Stimulated activated naive CD4-positive, alpha-beta T cell (primary cell): ENCODE measurements around the gene SHROOM4.

ENCODE experiments used
- DNase-seq, 6 experiments: peaks; one replicate each; lab custom pipeline; 2025; lab: John Stamatoyannopoulos, UW

Gene SHROOM4

GRCh38 chrX:50778272-50778671, 35.7 kb downstream of the SHROOM4 start:
- DNase-seq = no peak

GRCh38 chrX:50776248-50776647, 37.7 kb downstream of the SHROOM4 start:
- DNase-seq = no peak

GRCh38 chrX:50771382-50771781, 42.6 kb downstream of the SHROOM4 start:
- no peak for DNase-seq

- no peak for DNase-seq
Measured at GRCh38 chrX:50770702-50771101, 43.3 kb downstream of the SHROOM4 start.

- no peak for DNase-seq
Measured at GRCh38 chrX:50769389-50770063, 44.5 kb downstream of the SHROOM4 start.

GRCh38 chrX:50768801-50769200, 45.2 kb downstream of the SHROOM4 start:
- no peak for DNase-seq

GRCh38 chrX:50765986-50766385, 48.0 kb downstream of the SHROOM4 start:
- no peak for DNase-seq

- DNase-seq = no peak
Measured at GRCh38 chrX:50762578-50762977, 51.4 kb downstream of the SHROOM4 start.

- no peak for DNase-seq
Measured at GRCh38 chrX:50756276-50756675, 57.7 kb downstream of the SHROOM4 start.

- no peak for DNase-seq
Measured at GRCh38 chrX:50751091-50751490, 62.9 kb downstream of the SHROOM4 start.

- no peak for DNase-seq
Measured at GRCh38 chrX:50747471-50747900, 66.5 kb downstream of the SHROOM4 start.

GRCh38 chrX:50736656-50737055, 77.3 kb downstream of the SHROOM4 start:
- no peak for DNase-seq

- no peak for DNase-seq
Measured at GRCh38 chrX:50726296-50726695, 87.7 kb downstream of the SHROOM4 start.

- DNase-seq = no peak
Measured at GRCh38 chrX:50725310-50725709, 88.7 kb downstream of the SHROOM4 start.

GRCh38 chrX:50723006-50723405, 91.0 kb downstream of the SHROOM4 start:
- no peak for DNase-seq

- DNase-seq = no peak
Measured at GRCh38 chrX:50721764-50722521, 92.1 kb downstream of the SHROOM4 start.

- DNase-seq = no peak
Measured at GRCh38 chrX:50719614-50720013, 94.4 kb downstream of the SHROOM4 start.

- no peak for DNase-seq
Measured at GRCh38 chrX:50718776-50719175, 95.2 kb downstream of the SHROOM4 start.

- DNase-seq = no peak
Measured at GRCh38 chrX:50716706-50717105, 97.3 kb downstream of the SHROOM4 start.

GRCh38 chrX:50712777-50713176, 101.2 kb downstream of the SHROOM4 start:
- DNase-seq = no peak

GRCh38 chrX:50711907-50712306, 102.1 kb downstream of the SHROOM4 start:
- DNase-seq = no peak

GRCh38 chrX:50707955-50708699, 105.9 kb downstream of the SHROOM4 start:
- DNase-seq = no peak

GRCh38 chrX:50707405-50707804, 106.6 kb downstream of the SHROOM4 start:
- DNase-seq = no peak
